D721Med (cell line): ENCODE measurements around the gene THSD4.

ENCODE experiments used
- DNase-seq: peaks from one replicate; pipeline ENCODE4 v3.0.0; 2011; ENCODE audit warnings: low spot score; ENCODE audit not compliant: insufficient read length
- FAIRE-seq: peaks from 2 replicates; lab custom pipeline; 2011; peaks lifted over from hg19 to GRCh38; lab: Jason Lieb, UNC
- CTCF ChIP-seq: IDR thresholded peaks from 2 replicates; pipeline ENCODE4 v1.5.1; 2012; ENCODE audit warnings: mild to moderate bottlenecking, control low read depth; ENCODE audit not compliant: insufficient read depth; ENCODE audit errors: missing control alignments

THSD4 gene

GRCh38 chr15:71691081-71691457, 575.8 kb downstream of the THSD4 start:
- no peak for FAIRE-seq
- no peak for DNase-seq
- TF ChIP-seq CTCF = no peak

GRCh38 chr15:71691458-71692417, 576.5 kb downstream of the THSD4 start:
- DNase-seq (no peak), FAIRE-seq (no peak)
- no peak for TF ChIP-seq CTCF

- DNase-seq (no peak), FAIRE-seq (no peak)
- TF ChIP-seq CTCF = no peak
Observed at GRCh38 chr15:71697236-71697635, 582.0 kb downstream of the THSD4 start.

- FAIRE-seq (no peak), DNase-seq (no peak)
Observed at GRCh38 chr15:71698030-71698429, 582.8 kb downstream of the THSD4 start.

GRCh38 chr15:71698742-71699141, 583.5 kb downstream of the THSD4 start:
- TF ChIP-seq CTCF = no peak
- no peak for FAIRE-seq
- DNase-seq = no peak

More at GRCh38 chr15:71698030-71698429, 582.8 kb downstream of the THSD4 start:
- TF ChIP-seq CTCF = no peak

- DNase-seq (no peak), FAIRE-seq (no peak)
- no peak for TF ChIP-seq CTCF
Observed at GRCh38 chr15:71699977-71700376, 584.7 kb downstream of the THSD4 start.

GRCh38 chr15:71701808-71702207, 586.5 kb downstream of the THSD4 start:
- TF ChIP-seq CTCF = no peak
- no peak for DNase-seq
- no peak for FAIRE-seq
